ENCODE results near the gene ROR2. TPM values are rescaled to one million over a fixed set of nuclear protein-coding genes. Genes with fewer than 3 reads are reported as not detected.
A peak's percentile ranks its signal among the peaks of the same experiment; 100 is the strongest.

ROR2 gene
- total and polyA plus RNA-seq, 3 experiments from 2014 or later = 2.0 TPM; not detected in 2

GRCh38 chr9:91929331-91929730 is 20.7 kb downstream of the ROR2 start:
- H3K27me3 ChIP-seq (ENCODE audit: insufficient read depth, low read length, poor library complexity, severe bottlenecking) = no peaks in the 10 kb centered on the region
- no peak overlapping the region for H3K4me3 Mint-ChIP-seq
- peaks cover 9% of the 10 kb centered on the region for H3K9me3 ChIP-seq (ENCODE audit: low read length)
- H3K27ac Mint-ChIP-seq = no peak overlapping the region
- no peaks in the 10 kb centered on the region for H3K36me3 ChIP-seq (ENCODE audit: insufficient read depth, low read length)
- peaks cover 0 to 3% of the 10 kb centered on the region in 2 donors for H3K27me3 Mint-ChIP-seq
- H3K4me3 ChIP-seq (ENCODE audit: low read length) = no peak overlapping the region
- CTCF ChIA-PET = no interaction called here
- H3K36me3 Mint-ChIP-seq = peaks cover 2 to 29% (median 3%) of the 10 kb centered on the region in 3 donors
- peaks cover 21 to 42% (median 36%) of the 10 kb centered on the region in 5 donors for H3K9me3 Mint-ChIP-seq
- H3K4me1 ChIP-seq (ENCODE audit: insufficient read depth, low read length) = no peaks in the 10 kb centered on the region
- POLR2A ChIA-PET = no interaction called here
- peaks cover 0 to 8% (median 3%) of the 10 kb centered on the region in 3 donors for H3K4me1 Mint-ChIP-seq
- DNase-seq = no peak
- H3K27ac ChIP-seq (ENCODE audit: low read depth, low read length) = no peak overlapping the region

- no peak for DNase-seq
- Histone ChIP-seq H3K36me3 (ENCODE audit: insufficient read depth, low read length) (no peaks in the 10 kb centered on the region), H3K4me1 (ENCODE audit: insufficient read depth, low read length) (no peaks in the 10 kb centered on the region), H3K9me3 (ENCODE audit: low read length) (peaks cover 9% of the 10 kb centered on the region), H3K27ac (ENCODE audit: low read depth, low read length) (no peak overlapping the region), H3K27me3 (ENCODE audit: insufficient read depth, low read length, poor library complexity, severe bottlenecking) (no peaks in the 10 kb centered on the region), H3K4me3 (ENCODE audit: low read length) (no peak overlapping the region)
- Mint-ChIP-seq H3K9me3 (peaks cover 21 to 42% (median 36%) of the 10 kb centered on the region in 5 donors), H3K27me3 (peaks cover 0 to 13% of the 10 kb centered on the region in 2 donors), H3K36me3 (peaks cover 2 to 29% (median 3%) of the 10 kb centered on the region in 3 donors), H3K4me1 (no peaks in the 10 kb centered on the region), H3K4me3 (no peak overlapping the region), H3K27ac (no peak overlapping the region)
- ChIA-PET POLR2A (no interaction called here), CTCF (no interaction called here)
Measured at GRCh38 chr9:91927922-91928510, 22.0 kb downstream of the ROR2 start.

DNA sequence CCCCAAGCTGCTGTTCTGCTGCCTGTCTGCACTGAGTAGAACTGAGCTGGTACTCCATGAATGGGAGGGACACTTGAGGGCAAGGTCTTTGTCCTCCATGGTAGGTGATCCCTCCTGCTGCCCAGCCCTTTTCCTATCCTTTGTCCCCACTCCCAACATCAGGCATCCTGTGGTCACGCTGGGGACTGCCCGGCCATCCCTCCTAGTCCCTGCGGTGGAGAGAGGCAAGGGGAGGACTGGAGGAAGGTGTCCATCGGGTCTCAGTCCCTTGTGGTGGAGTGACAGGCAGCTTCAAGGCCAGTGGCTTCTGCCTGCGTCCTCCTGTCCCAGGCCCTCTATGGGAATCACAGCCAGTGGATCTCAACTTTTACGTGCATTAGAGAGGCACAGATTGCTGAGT is 25.9 kb downstream of the ROR2 start:
- Mint-ChIP-seq H3K27ac (no peak overlapping the region), H3K36me3 (peaks cover 0 to 7% (median 0%) of the 10 kb centered on the region in 3 donors), H3K4me3 (no peak overlapping the region), H3K4me1 (no peaks in the 10 kb centered on the region), H3K27me3 (peaks cover 6 to 31% of the 10 kb centered on the region in 2 donors), H3K9me3 (peaks cover 0 to 12% (median 7%) of the 10 kb centered on the region in 5 donors)
- no peaks in the 10 kb centered on the region for H3K36me3 ChIP-seq (ENCODE audit: insufficient read depth, low read length)
- POLR2A ChIA-PET = no interaction called here
- CTCF ChIA-PET = no interaction called here
- H3K9me3 ChIP-seq (ENCODE audit: low read length) = no peaks in the 10 kb centered on the region
- DNase-seq = no peak
- no peak overlapping the region for H3K27ac ChIP-seq (ENCODE audit: low read depth, low read length)
- H3K27me3 ChIP-seq (ENCODE audit: insufficient read depth, low read length, poor library complexity, severe bottlenecking) = no peaks in the 10 kb centered on the region
- no peaks in the 10 kb centered on the region for H3K4me1 ChIP-seq (ENCODE audit: insufficient read depth, low read length)
- H3K4me3 ChIP-seq (ENCODE audit: low read length) = no peak overlapping the region

GRCh38 chr9:91923145-91923544 is 26.9 kb downstream of the ROR2 start:
- DNase-seq = no peak
- H3K4me3 Mint-ChIP-seq = no peak overlapping the region
- H3K27ac Mint-ChIP-seq = no peak overlapping the region
- H3K27me3 Mint-ChIP-seq = peaks cover 8 to 36% of the 10 kb centered on the region in 2 donors
- H3K9me3 ChIP-seq (ENCODE audit: low read length) = no peaks in the 10 kb centered on the region
- peaks cover 0 to 7% (median 3%) of the 10 kb centered on the region in 5 donors for H3K9me3 Mint-ChIP-seq
- no peaks in the 10 kb centered on the region for H3K4me1 ChIP-seq (ENCODE audit: insufficient read depth, low read length)
- no peak overlapping the region for H3K27ac ChIP-seq (ENCODE audit: low read depth, low read length)
- ChIA-PET POLR2A (no interaction called here), CTCF (no interaction called here)
- H3K27me3 ChIP-seq (ENCODE audit: insufficient read depth, low read length, poor library complexity, severe bottlenecking) = no peaks in the 10 kb centered on the region
- no peaks in the 10 kb centered on the region for H3K36me3 ChIP-seq (ENCODE audit: insufficient read depth, low read length)
- peaks cover 0 to 7% (median 0%) of the 10 kb centered on the region in 3 donors for H3K36me3 Mint-ChIP-seq
- no peaks in the 10 kb centered on the region for H3K4me1 Mint-ChIP-seq
- no peak overlapping the region for H3K4me3 ChIP-seq (ENCODE audit: low read length)

- Mint-ChIP-seq H3K4me3 (no peak overlapping the region), H3K27me3 (peaks cover 8 to 47% of the 10 kb centered on the region in 2 donors), H3K36me3 (peaks cover 0 to 7% (median 0%) of the 10 kb centered on the region in 3 donors), H3K27ac (no peak overlapping the region), H3K9me3 (no peaks in the 10 kb centered on the region), H3K4me1 (no peaks in the 10 kb centered on the region)
- Histone ChIP-seq H3K36me3 (ENCODE audit: insufficient read depth, low read length) (no peaks in the 10 kb centered on the region), H3K4me1 (ENCODE audit: insufficient read depth, low read length) (no peaks in the 10 kb centered on the region), H3K27ac (ENCODE audit: low read depth, low read length) (no peak overlapping the region), H3K27me3 (ENCODE audit: insufficient read depth, low read length, poor library complexity, severe bottlenecking) (no peaks in the 10 kb centered on the region), H3K9me3 (ENCODE audit: low read length) (no peaks in the 10 kb centered on the region), H3K4me3 (ENCODE audit: low read length) (no peak overlapping the region)
- ChIA-PET POLR2A (no interaction called here), CTCF (no interaction called here)
- no peak for DNase-seq
Measured at GRCh38 chr9:91921371-91921770, 28.7 kb downstream of the ROR2 start.

DNA sequence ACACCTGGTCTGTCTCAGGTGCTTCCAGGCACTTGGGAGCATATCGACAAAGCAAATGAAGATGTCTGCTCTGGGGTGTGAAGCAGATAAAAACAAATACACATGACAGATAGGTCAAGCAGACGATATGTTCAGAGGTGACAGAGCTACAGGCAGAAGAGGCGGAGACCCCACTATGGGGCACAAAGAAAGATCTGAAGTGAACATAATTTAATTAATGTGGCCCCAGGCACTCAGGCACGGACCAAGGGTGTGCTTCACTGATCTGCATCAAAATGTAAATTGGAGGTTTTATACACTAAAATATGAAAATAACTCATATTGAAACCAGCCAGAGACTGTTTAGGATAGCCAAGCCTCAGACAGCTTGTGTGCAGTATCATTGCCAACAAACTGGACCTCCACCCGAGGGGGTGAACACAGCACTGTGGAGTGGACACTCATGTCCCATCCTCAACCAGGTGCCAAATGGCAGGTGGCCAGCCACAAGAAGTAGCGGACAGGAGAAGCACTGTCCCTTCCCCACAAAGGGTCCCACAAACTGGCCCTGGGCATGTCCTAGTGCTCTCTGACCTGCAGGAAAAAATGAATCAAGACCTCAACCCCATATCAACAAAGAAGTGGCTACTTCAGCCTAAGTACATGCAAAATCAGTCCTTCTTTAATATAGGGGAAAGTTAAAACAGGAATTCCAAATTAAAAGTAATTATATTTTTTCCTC is 29.2 kb downstream of the ROR2 start:
- Histone ChIP-seq H3K9me3 (ENCODE audit: low read length) (no peaks in the 10 kb centered on the region), H3K27me3 (ENCODE audit: insufficient read depth, low read length, poor library complexity, severe bottlenecking) (no peaks in the 10 kb centered on the region), H3K27ac (ENCODE audit: low read depth, low read length) (no peak overlapping the region), H3K36me3 (ENCODE audit: insufficient read depth, low read length) (no peaks in the 10 kb centered on the region), H3K4me3 (ENCODE audit: low read length) (no peak overlapping the region), H3K4me1 (ENCODE audit: insufficient read depth, low read length) (no peaks in the 10 kb centered on the region)
- no peak for DNase-seq
- ChIA-PET POLR2A (no interaction called here), CTCF (no interaction called here)
- H3K36me3 Mint-ChIP-seq = peaks cover 0 to 7% (median 0%) of the 10 kb centered on the region in 3 donors
- H3K27ac Mint-ChIP-seq = no peak overlapping the region
- H3K4me1 Mint-ChIP-seq = no peaks in the 10 kb centered on the region
- peaks cover 9 to 51% of the 10 kb centered on the region in 2 donors for H3K27me3 Mint-ChIP-seq
- no peaks in the 10 kb centered on the region for H3K9me3 Mint-ChIP-seq
- no peak overlapping the region for H3K4me3 Mint-ChIP-seq

GRCh38 chr9:91919621-91920020 is 30.4 kb downstream of the ROR2 start:
- POLR2A ChIA-PET = no interaction called here
- CTCF ChIA-PET = no interaction called here

GRCh38 chr9:91917436-91917835 is 32.6 kb downstream of the ROR2 start:
- H3K27ac ChIP-seq (ENCODE audit: low read depth, low read length) = no peak overlapping the region
- H3K4me3 ChIP-seq (ENCODE audit: low read length) = no peak overlapping the region
- no peaks in the 10 kb centered on the region for H3K36me3 Mint-ChIP-seq
- ChIA-PET CTCF (no interaction called here), POLR2A (no interaction called here)
- H3K9me3 Mint-ChIP-seq = no peaks in the 10 kb centered on the region
- no peaks in the 10 kb centered on the region for H3K4me1 ChIP-seq (ENCODE audit: insufficient read depth, low read length)
- H3K27me3 ChIP-seq (ENCODE audit: insufficient read depth, low read length, poor library complexity, severe bottlenecking) = no peaks in the 10 kb centered on the region
- H3K36me3 ChIP-seq (ENCODE audit: insufficient read depth, low read length) = no peaks in the 10 kb centered on the region
- DNase-seq = no peak
- H3K9me3 ChIP-seq (ENCODE audit: low read length) = no peaks in the 10 kb centered on the region
- H3K27ac Mint-ChIP-seq = no peak overlapping the region
- H3K4me3 Mint-ChIP-seq = no peak overlapping the region
- H3K27me3 Mint-ChIP-seq = peaks cover 6 to 50% of the 10 kb centered on the region in 2 donors
- no peaks in the 10 kb centered on the region for H3K4me1 Mint-ChIP-seq

More at GRCh38 chr9:91919621-91920020, 30.4 kb downstream of the ROR2 start:
- H3K27me3 ChIP-seq (ENCODE audit: insufficient read depth, low read length, poor library complexity, severe bottlenecking) = no peaks in the 10 kb centered on the region
- H3K9me3 ChIP-seq (ENCODE audit: low read length) = no peaks in the 10 kb centered on the region
- Mint-ChIP-seq H3K27ac (peak overlapping the region in 1 of 8 donors; percentile 20), H3K9me3 (no peaks in the 10 kb centered on the region), H3K36me3 (no peaks in the 10 kb centered on the region), H3K4me3 (no peak overlapping the region), H3K27me3 (peaks cover 9 to 62% of the 10 kb centered on the region in 2 donors), H3K4me1 (no peaks in the 10 kb centered on the region)
- no peak for DNase-seq
- no peaks in the 10 kb centered on the region for H3K36me3 ChIP-seq (ENCODE audit: insufficient read depth, low read length)
- H3K4me1 ChIP-seq (ENCODE audit: insufficient read depth, low read length) = no peaks in the 10 kb centered on the region
- no peak overlapping the region for H3K27ac ChIP-seq (ENCODE audit: low read depth, low read length)
- H3K4me3 ChIP-seq (ENCODE audit: low read length) = no peak overlapping the region

Measured in CD8-positive, alpha-beta memory T cell (primary cell).